Activated B cell treated with CpG ODN at 0.5 μM for 24 hours (primary cell): Measurements from ENCODE around the gene KAZN. TPM values are rescaled to one million over a fixed set of nuclear protein-coding genes. Genes with fewer than 3 reads are reported as not detected.

Experiments
- ATAC-seq: fragments of 200-7000 bp; cut with Tn5 transposase; one replicate; pipeline ENCODE4 v1.10.0; 2021; ENCODE audit warnings: low read depth, mild to moderate bottlenecking, moderate library complexity
- CTCF ChIA-PET: fragments of 350-600 bp; sonication (Branson Sonifier 250); formaldehyde crosslinking; loops from one replicate; lab custom pipeline; 2021; ENCODE audit warnings: antibody characterized with exemption; lab: Charles Lee
- POLR2A ChIA-PET: fragments of 350-600 bp; sonication (Branson Sonifier 250); formaldehyde crosslinking; loops from one replicate; lab custom pipeline; 2021; ENCODE audit warnings: antibody characterized with exemption; lab: Charles Lee
- DNase-seq: peaks from one replicate; pipeline ENCODE4 v3.0.0; 2022
- H3K27ac Mint-ChIP-seq: one replicate; pipeline ENCODE4 v1.8.0; 2020; ENCODE audit warnings: mixed read lengths
- H3K27me3 Mint-ChIP-seq: one replicate; pipeline ENCODE4 v1.8.0; 2021; ENCODE audit warnings: mixed read lengths
- H3K36me3 Mint-ChIP-seq: one replicate; pipeline ENCODE4 v1.8.0; 2021; ENCODE audit warnings: low read depth, mixed read lengths
- H3K4me1 Mint-ChIP-seq: one replicate; pipeline ENCODE4 v1.8.0; 2021; ENCODE audit warnings: mixed read lengths
- H3K4me3 Mint-ChIP-seq: one replicate; pipeline ENCODE4 v1.8.0; 2020; ENCODE audit warnings: mild to moderate bottlenecking, mixed read lengths
- H3K9me3 Mint-ChIP-seq: one replicate; pipeline ENCODE4 v1.8.0; 2020; ENCODE audit warnings: mixed read lengths
- intact Hi-C: fragments of 100-400 bp; cut with micrococcal nuclease; formaldehyde crosslinking; loops from one replicate; pipeline ENCODE4 v1.15.1; 2024
- total RNA-seq: library from RNA; stranded (reverse); gene quantifications from 2 replicates; pipeline ENCODE4 v1.2.3, GENCODE V29; 2022
- TF ChIP-seq, protein P1 (sequence below): fragments of 200-600 bp; IDR thresholded peaks from one replicate; pipeline ENCODE4 v1.8.0; 2022; ENCODE audit warnings: antibody characterized with exemption, mild to moderate bottlenecking

KAZN gene
- total RNA-seq, 1 donor from 2014 or later: 0.73 TPM

DNA sequence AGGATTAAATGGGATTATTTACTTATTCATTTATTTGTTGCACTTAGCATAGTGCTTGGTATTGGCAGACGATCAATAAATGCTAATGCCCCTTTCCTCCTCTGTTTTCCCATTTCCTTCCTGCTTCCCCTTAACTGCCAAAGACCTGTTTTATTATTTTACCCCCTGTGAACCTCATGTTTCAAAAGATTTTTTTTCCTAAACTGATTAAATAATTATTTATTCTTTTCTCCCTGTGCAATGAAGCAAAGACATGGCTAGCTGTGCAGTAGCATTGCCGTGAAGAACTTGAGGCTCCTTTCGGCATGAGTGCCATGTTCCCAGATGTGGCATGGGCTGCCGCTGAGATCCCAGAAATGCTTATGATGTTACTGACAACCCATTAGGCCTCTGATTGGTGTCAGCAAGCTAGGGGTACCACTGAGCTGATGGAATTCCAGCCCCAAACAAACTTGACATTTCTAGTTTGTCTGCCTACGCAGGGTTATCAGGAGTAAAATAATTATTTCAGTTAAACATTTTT is 288.6 kb downstream of the KAZN start:
- Mint-ChIP-seq H3K27me3 (peaks cover 9% of the 10 kb centered on the region), H3K9me3 (no peaks in the 10 kb centered on the region), H3K4me1 (peaks cover 10% of the 10 kb centered on the region), H3K4me3 (no peak overlapping the region), H3K27ac (no peak overlapping the region), H3K36me3 (no peaks in the 10 kb centered on the region)
- ChIA-PET CTCF (no interaction called here), POLR2A (no interaction called here)
- no peak for DNase-seq
- TF ChIP-seq, protein P1, sequence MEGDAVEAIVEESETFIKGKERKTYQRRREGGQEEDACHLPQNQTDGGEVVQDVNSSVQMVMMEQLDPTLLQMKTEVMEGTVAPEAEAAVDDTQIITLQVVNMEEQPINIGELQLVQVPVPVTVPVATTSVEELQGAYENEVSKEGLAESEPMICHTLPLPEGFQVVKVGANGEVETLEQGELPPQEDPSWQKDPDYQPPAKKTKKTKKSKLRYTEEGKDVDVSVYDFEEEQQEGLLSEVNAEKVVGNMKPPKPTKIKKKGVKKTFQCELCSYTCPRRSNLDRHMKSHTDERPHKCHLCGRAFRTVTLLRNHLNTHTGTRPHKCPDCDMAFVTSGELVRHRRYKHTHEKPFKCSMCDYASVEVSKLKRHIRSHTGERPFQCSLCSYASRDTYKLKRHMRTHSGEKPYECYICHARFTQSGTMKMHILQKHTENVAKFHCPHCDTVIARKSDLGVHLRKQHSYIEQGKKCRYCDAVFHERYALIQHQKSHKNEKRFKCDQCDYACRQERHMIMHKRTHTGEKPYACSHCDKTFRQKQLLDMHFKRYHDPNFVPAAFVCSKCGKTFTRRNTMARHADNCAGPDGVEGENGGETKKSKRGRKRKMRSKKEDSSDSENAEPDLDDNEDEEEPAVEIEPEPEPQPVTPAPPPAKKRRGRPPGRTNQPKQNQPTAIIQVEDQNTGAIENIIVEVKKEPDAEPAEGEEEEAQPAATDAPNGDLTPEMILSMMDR: no peak
- intact Hi-C loops: no loop called here
- no peak for ATAC-seq

DNA sequence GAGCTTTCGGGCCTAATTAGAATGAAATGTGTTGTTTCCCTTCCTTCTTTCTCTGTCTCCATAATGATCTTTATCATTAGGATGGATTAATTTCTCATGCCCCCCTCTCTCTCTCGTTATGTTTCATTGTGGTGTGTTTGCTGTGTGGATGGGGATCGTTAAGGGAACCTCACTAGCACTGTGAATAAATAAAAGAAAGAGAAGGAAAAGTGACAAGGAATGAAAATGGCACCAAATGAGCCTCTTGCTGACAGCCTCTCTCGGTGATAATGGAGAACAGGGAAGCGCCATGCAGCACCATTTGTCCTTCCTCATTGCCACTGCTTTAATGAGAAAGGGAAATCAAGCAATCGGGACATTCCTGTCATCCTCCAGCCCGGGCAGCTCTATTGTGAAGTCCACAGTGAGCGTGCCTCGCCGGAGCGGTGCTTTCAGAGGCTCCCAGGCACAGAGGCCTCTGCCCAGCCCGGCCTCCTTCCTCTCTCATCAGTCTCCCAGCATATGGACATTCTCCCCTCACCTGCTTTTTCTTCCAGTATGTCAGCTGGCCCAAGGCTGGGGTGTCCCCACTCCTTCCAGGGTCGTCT is 289.4 kb downstream of the KAZN start:
- ATAC-seq (no peak), DNase-seq (no peak)
- TF ChIP-seq, protein P1: no peak
- H3K4me1 Mint-ChIP-seq: peaks cover 3% of the 10 kb centered on the region
- ChIA-PET CTCF (no interaction called here), POLR2A (no interaction called here)
- no peak overlapping the region for H3K4me3 Mint-ChIP-seq
- H3K27me3 Mint-ChIP-seq: peaks cover 13% of the 10 kb centered on the region
- no peaks in the 10 kb centered on the region for H3K36me3 Mint-ChIP-seq
- intact Hi-C loops: no loop called here
- H3K27ac Mint-ChIP-seq: no peak overlapping the region
- no peaks in the 10 kb centered on the region for H3K9me3 Mint-ChIP-seq

DNA sequence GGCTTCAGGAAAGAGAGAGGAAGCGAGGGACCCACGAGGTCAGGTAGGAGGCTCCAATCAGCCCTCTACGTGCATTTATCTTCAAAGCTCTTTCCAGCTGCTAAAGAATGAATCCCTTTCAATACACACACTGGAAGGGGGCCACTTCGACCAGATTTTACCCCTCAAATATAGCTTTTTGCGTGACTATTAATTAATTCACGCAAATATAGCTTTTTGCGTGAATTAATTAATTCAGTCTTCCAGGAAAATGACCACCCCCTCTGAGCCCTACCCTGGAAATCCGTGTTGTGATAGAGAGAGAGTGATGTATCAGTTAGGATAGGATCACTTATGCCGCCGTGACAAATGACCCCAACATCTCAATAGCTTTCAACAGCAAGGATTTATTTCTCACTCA is 289.9 kb downstream of the KAZN start:
- ATAC-seq: no peak
- no peaks in the 10 kb centered on the region for H3K36me3 Mint-ChIP-seq
- H3K9me3 Mint-ChIP-seq: no peaks in the 10 kb centered on the region
- ChIA-PET CTCF (no interaction called here), POLR2A (no interaction called here)
- peaks cover 13% of the 10 kb centered on the region for H3K27me3 Mint-ChIP-seq
- no peak overlapping the region for H3K27ac Mint-ChIP-seq
- DNase-seq: no peak
- no peak overlapping the region for H3K4me3 Mint-ChIP-seq
- peaks cover 3% of the 10 kb centered on the region for H3K4me1 Mint-ChIP-seq
- TF ChIP-seq, protein P1: no peak
- intact Hi-C loops: no loop called here

DNA sequence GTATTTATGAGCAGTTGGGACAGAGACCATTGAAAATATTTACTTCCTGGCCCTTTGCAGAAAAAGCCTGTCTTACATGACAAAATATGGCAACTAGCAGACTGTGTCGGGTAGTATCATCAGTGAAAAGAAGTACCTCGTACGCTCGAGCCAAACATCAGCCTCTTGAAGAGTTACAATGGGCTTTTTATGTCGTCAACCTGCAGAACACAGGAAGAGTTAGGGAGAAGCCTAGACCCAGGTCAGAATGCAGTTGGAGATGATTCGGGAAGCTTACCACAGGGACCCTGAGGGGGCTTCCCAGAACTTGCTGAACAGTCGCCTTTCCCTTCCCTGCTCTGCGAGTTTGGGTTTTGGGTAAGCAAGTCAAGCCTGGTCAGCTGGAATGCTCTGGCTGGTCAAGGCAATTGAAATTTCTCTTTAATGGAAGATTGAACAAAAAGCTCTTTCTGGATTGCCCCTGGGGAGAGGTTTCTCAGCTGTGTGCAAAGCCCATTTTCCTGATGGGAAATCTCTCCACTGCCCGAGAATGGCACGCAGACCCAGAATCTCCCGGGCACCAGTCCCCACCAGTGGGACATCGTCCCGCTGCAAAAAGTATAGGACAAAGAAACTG is 291.4 kb downstream of the KAZN start:
- H3K4me3 Mint-ChIP-seq: no peak overlapping the region
- POLR2A ChIA-PET: no interaction called here

DNA sequence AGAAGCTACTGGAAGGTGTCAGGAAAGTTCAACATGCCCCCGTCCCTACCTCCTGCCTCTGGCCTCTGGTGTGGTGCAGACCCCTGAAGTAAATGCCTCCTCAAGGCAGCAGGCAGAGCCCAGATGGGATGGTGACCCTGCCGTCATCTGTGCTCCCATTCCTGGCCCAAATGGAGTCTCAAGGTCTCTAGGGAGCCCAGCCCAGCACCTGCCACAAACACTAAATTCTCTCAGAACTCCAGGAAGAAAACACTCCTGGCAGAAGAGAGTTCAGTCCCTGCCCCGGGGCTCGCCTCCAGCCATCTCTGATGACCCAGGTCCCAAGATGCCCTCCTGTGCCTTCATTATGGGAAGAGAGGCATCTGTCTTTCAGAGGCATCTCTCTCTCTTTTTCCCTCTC is 293.5 kb downstream of the KAZN start:
- CTCF ChIA-PET: no interaction called here
- POLR2A ChIA-PET: no interaction called here
- intact Hi-C loops: no loop called here
- DNase-seq: no peak
- Mint-ChIP-seq H3K9me3 (peaks cover under 1% of the 10 kb centered on the region), H3K27ac (no peak overlapping the region), H3K36me3 (no peaks in the 10 kb centered on the region), H3K27me3 (peaks cover 22% of the 10 kb centered on the region), H3K4me3 (no peak overlapping the region), H3K4me1 (no peaks in the 10 kb centered on the region)
- TF ChIP-seq, protein P1: no peak
- ATAC-seq: no peak

More for the DNA sequence above, 291.4 kb downstream of the KAZN start:
- Mint-ChIP-seq H3K36me3 (no peaks in the 10 kb centered on the region), H3K27ac (no peak overlapping the region), H3K9me3 (no peaks in the 10 kb centered on the region), H3K4me1 (no peaks in the 10 kb centered on the region), H3K27me3 (peaks cover 21% of the 10 kb centered on the region)
- ATAC-seq (no peak), DNase-seq (no peak)
- CTCF ChIA-PET: no interaction called here
- intact Hi-C loops: no loop called here
- TF ChIP-seq, protein P1: no peak
